GM10266 (cell line): Measurements from ENCODE around the gene FAM50A.

Experiments used
- DNase-seq: peaks from one replicate; pipeline ENCODE4 v3.0.0; 2012; ENCODE audit errors: extremely low spot score
- CTCF ChIP-seq: IDR thresholded peaks from 2 replicates; pipeline ENCODE4 v1.5.1; 2012; ENCODE audit warnings: mild to moderate bottlenecking, low read depth; ENCODE audit not compliant: control insufficient read depth, insufficient read depth; ENCODE audit errors: missing control alignments

FAM50A gene

GRCh38 chrX:154468217-154468616 is 24.3 kb downstream of the FAM50A start:
- DNase-seq: no peak
- TF ChIP-seq CTCF: no peak

GRCh38 chrX:154469114-154469513 is 25.2 kb downstream of the FAM50A start:
- no peak for DNase-seq
- TF ChIP-seq CTCF: no peak

- no peak for DNase-seq
- TF ChIP-seq CTCF: no peak
Observed at GRCh38 chrX:154469880-154470279, 25.9 kb downstream of the FAM50A start.

DNA sequence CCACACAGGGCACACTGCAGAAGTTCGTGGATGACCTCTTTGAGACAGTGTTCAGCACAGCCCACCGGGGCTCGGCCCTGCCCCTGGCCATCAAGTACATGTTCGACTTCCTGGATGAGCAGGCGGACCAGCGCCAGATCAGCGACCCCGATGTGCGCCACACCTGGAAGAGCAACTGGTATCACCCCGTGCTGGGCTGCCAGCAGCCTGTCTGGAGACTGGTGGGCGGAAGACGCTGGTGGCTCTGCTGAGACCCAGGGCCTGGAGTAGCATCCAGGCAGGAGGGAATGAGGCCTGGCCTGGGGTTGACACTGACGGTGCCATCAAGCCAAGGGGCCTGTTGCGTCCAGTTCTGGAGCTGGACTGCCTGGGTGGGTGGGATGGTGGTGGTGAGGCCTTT is 26.5 kb downstream of the FAM50A start:
- TF ChIP-seq CTCF: no peak
- DNase-seq: no peak

DNA sequence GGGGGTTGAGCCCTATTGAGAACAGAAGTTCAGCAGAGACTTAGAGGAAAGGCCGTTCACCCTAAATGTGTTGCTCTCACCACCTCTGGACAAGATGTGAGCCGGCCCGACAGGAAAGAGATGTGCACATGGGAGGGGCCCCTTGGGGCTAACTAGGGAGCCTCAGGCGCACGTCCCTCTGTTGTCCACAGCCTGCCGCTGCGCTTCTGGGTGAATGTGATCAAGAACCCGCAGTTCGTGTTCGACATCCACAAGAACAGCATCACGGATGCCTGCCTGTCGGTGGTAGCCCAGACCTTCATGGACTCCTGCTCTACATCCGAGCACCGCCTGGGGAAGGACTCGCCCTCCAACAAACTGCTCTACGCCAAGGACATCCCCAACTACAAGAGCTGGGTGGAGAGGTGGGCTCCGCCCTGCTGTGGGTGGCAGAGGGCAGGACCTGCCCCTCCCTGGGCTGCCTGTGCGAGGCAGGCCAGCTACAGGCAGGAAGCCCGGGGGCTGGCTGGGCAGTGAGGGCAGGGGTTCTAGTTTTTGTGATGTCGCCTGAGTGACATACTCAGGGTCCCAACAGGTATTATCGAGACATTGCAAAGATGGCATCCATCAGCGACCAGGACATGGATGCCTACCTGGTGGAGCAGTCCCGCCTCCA is 27.1 kb downstream of the FAM50A start:
- no peak for TF ChIP-seq CTCF
- no peak for DNase-seq

DNA sequence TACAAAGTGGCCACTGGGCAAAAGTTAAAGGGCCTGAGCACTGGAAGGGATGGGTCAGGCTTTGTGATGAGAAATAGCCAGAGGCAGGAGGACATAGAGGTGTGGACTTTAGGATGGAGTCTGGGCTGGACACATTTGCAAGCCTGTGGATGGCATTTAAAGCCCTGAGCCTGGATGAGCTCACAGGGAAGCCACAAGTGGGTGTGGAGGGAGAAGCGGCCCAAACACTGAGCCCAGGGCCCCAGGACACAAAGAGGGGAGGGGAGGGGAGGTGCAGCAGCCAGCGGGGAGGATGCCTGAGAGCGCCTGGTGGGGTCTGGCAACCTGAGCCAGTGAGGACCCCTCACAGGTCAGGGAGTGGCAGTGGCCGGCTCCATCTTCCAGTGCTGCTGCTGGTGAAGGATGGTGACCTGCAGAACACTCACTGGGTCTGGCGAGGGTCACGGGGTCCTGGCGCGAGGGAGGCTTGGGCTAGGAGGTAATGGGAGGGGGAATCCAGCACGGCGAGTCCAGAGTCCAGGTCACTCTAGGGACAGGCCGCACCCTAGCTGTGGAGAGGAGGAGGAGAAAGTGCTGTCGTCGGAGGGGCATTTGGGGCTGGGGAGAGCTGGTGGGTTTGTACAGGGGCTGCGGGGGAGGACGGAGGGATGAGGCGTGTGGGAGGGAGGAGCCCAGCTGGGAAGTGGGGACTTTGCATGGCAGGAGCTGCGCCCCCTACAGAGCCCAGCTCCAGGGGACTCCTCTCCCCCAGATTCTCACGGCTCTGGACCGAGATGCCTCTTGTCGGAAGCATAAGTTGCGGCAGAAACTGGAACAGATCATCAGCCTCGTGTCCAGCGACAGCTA is 28.1 kb downstream of the FAM50A start:
- TF ChIP-seq CTCF: no peak
- no peak for DNase-seq
